KMS-11 (cell line): ENCODE results near the gene PDZD2.

Source experiments
- H2AFZ ChIP-seq: fragments of 200-600 bp; sonication (generic); 2 replicates; pipeline ENCODE4 v1.6.1; 2016; ENCODE audit warnings: antibody characterized with exemption, mixed run types, low read depth
- H3K27ac ChIP-seq: fragments of 200-600 bp; sonication (generic); 2 replicates; pipeline ENCODE4 v1.6.1; 2016; ENCODE audit warnings: mild to moderate bottlenecking, mixed run types
- H3K27me3 ChIP-seq: fragments of 200-600 bp; sonication (generic); 2 replicates; pipeline ENCODE4 v1.6.1; 2017; ENCODE audit warnings: mild to moderate bottlenecking, low read depth, mixed run types, moderate library complexity; ENCODE audit not compliant: insufficient read depth
- H3K36me3 ChIP-seq: fragments of 200-600 bp; sonication (generic); 2 replicates; pipeline ENCODE4 v1.6.1; 2017; ENCODE audit warnings: mild to moderate bottlenecking, mixed run types; ENCODE audit not compliant: insufficient read depth
- H3K4me1 ChIP-seq: fragments of 200-600 bp; sonication (generic); 2 replicates; pipeline ENCODE4 v1.6.1; 2016; ENCODE audit warnings: mild to moderate bottlenecking, low read depth, mixed run types; ENCODE audit not compliant: poor library complexity, severe bottlenecking
- H3K4me2 ChIP-seq: fragments of 200-600 bp; sonication (generic); 2 replicates; pipeline ENCODE4 v1.7.0; 2016; ENCODE audit warnings: mild to moderate bottlenecking, mixed run types
- H3K4me3 ChIP-seq: fragments of 200-600 bp; sonication (generic); IDR thresholded peaks from 2 replicates; pipeline ENCODE4 v1.6.1; 2017; ENCODE audit warnings: low read depth, low read length, mixed read lengths; ENCODE audit not compliant: insufficient read depth
- H3K79me2 ChIP-seq: fragments of 200-600 bp; sonication (generic); 2 replicates; pipeline ENCODE4 v1.6.1; 2016; ENCODE audit warnings: low read depth, mixed run types; ENCODE audit not compliant: insufficient read depth
- H3K9ac ChIP-seq: fragments of 200-600 bp; sonication (generic); 2 replicates; pipeline ENCODE4 v1.6.1; 2016; ENCODE audit warnings: mild to moderate bottlenecking, mixed run types
- H4K20me1 ChIP-seq: fragments of 200-600 bp; sonication (generic); 2 replicates; pipeline ENCODE4 v1.6.1; 2016; ENCODE audit warnings: mild to moderate bottlenecking, mixed run types; ENCODE audit not compliant: insufficient read depth
- TF ChIP-seq, protein P1 (sequence below): fragments of 200-600 bp; sonication (generic); conservative IDR thresholded peaks from 2 replicates; pipeline ENCODE4 v1.6.1; 2017; ENCODE audit warnings: low read depth, mild to moderate bottlenecking, antibody characterized with exemption, low read length, moderate library complexity, mixed read lengths

Gene PDZD2

DNA sequence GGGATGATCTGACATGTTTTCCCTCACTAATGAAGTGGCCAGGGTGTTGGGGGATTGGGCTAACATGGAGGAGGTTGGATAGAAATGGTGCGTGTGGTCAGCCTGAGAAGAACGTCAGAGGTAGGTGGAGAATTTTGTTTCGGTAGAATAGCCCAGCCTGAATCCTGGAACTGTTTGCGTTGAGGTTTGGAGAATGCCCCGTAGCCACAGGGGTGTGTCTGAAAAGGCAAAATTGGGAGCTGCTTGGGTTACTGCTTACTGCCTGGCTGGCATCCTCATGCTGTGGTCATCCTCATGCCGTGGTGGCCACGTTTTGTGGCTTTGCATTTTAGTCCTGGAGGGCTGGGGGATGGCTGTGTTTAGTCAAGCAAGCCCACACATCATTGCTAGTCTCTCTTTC, 298.3 kb downstream of the PDZD2 start:
- Histone ChIP-seq H3K4me1 (no peaks in the 10 kb centered on the region), H3K4me3 (no peak overlapping the region), H3K27ac (no peak overlapping the region), H3K27me3 (no peaks in the 10 kb centered on the region), H3K36me3 (no peaks in the 10 kb centered on the region), H4K20me1 (no peaks in the 10 kb centered on the region), H3K4me2 (no peak overlapping the region), H3K79me2 (no peaks in the 10 kb centered on the region), H2AFZ (no peak overlapping the region), H3K9ac (no peak overlapping the region)
- TF ChIP-seq, protein P1, sequence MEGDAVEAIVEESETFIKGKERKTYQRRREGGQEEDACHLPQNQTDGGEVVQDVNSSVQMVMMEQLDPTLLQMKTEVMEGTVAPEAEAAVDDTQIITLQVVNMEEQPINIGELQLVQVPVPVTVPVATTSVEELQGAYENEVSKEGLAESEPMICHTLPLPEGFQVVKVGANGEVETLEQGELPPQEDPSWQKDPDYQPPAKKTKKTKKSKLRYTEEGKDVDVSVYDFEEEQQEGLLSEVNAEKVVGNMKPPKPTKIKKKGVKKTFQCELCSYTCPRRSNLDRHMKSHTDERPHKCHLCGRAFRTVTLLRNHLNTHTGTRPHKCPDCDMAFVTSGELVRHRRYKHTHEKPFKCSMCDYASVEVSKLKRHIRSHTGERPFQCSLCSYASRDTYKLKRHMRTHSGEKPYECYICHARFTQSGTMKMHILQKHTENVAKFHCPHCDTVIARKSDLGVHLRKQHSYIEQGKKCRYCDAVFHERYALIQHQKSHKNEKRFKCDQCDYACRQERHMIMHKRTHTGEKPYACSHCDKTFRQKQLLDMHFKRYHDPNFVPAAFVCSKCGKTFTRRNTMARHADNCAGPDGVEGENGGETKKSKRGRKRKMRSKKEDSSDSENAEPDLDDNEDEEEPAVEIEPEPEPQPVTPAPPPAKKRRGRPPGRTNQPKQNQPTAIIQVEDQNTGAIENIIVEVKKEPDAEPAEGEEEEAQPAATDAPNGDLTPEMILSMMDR: no peak

DNA sequence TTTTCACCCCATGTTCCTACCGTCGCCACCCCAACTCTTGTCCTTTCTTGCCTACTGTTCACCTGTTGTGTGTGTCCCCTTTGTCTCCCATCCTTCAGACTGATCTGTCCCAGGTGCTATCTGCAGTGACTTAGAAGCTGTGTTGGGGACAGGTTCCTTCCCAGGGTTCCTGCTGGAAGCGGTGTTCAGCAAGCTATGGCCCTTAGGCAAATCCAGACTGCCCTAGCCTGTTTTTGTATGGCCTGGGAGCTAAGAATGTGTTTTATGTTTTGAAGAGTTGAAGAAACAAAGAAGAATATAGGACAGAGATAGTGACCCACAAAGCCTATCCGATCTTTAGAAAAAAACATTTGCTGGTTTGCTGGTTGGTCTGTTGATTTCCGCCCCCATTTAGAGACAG, 298.8 kb downstream of the PDZD2 start:
- Histone ChIP-seq H3K9ac (no peak overlapping the region), H3K36me3 (no peaks in the 10 kb centered on the region), H3K4me3 (no peak overlapping the region), H3K27ac (no peak overlapping the region), H4K20me1 (no peaks in the 10 kb centered on the region), H3K4me1 (no peaks in the 10 kb centered on the region), H2AFZ (no peak overlapping the region), H3K79me2 (no peaks in the 10 kb centered on the region), H3K4me2 (no peak overlapping the region), H3K27me3 (no peaks in the 10 kb centered on the region)
- TF ChIP-seq, protein P1: no peak

DNA sequence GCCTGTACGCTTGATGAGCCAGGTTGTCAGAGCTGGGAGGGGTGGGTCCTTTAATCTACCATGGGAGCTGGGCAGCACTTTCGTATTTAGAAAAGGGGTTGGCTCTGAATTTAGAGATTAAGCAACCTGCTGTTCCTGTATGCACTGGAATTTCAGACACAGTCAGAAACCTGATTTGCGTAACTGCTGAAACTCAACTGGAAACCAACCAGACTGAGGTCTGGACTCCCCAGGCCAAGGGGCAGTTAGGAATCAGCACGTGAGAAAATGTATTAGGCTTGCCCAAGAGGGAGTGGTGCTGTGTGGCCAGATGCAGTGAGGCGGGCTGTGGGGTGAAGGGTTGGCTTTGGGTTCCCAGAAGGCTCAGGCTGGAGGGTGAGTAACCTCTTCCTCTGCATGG, 300.2 kb downstream of the PDZD2 start:
- TF ChIP-seq, protein P1: no peak
- Histone ChIP-seq H4K20me1 (no peaks in the 10 kb centered on the region), H2AFZ (no peak overlapping the region), H3K9ac (no peak overlapping the region), H3K4me3 (no peak overlapping the region), H3K36me3 (no peaks in the 10 kb centered on the region), H3K79me2 (no peaks in the 10 kb centered on the region), H3K4me1 (no peaks in the 10 kb centered on the region), H3K27ac (no peak overlapping the region), H3K4me2 (no peak overlapping the region), H3K27me3 (no peaks in the 10 kb centered on the region)

DNA sequence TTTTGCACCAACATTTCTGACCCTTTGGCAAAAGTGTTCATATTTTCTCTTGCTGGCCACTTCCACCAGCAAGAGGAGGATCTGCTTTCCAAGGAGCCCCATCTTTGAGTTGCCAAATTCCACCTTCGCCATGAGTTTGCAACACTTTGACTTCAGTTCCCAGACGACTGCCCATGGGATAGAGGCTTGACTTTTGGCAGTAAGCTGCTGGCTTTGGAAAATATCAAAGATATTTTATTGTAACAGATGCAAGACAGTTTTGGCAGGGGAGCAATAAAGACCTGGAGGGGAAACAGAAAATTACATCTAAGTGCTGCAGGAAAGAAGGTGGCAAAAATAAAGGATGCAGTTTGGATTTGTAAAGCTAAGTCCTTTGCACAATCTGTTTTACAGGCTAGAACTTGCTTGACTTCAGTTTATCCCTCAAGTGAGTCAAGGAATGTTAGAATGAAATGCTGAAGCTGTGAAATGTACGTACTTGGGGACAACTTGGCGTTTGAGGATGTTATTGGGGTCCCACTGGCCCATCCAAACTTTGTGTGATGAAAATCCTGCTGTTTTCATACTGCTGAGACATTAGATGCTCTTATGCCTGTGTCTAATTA, 302.3 kb downstream of the PDZD2 start:
- Histone ChIP-seq H3K4me2 (no peak overlapping the region), H3K27me3 (no peaks in the 10 kb centered on the region), H4K20me1 (no peaks in the 10 kb centered on the region), H3K79me2 (no peaks in the 10 kb centered on the region), H2AFZ (no peak overlapping the region), H3K36me3 (no peaks in the 10 kb centered on the region), H3K9ac (no peak overlapping the region), H3K4me1 (no peaks in the 10 kb centered on the region), H3K27ac (no peak overlapping the region), H3K4me3 (no peak overlapping the region)
- TF ChIP-seq, protein P1: no peak
